Astrocyte (in vitro differentiated cells and primary cell): ENCODE results near the gene CYP2A7. TPM values are rescaled to one million over a fixed set of nuclear protein-coding genes. Genes with fewer than 3 reads are reported as not detected.
"Not testable (repeated sequence)": the region's sequence is repeated elsewhere in the genome, so short reads cannot be mapped to it uniquely, and the experiment has no call there.

ENCODE experiments used
- DNase-seq: peaks from one replicate; pipeline ENCODE4 v3.0.0-alpha.2; 2010; ENCODE audit warnings: low read depth
- FAIRE-seq: peaks from 2 replicates; lab custom pipeline; 2011; peaks lifted over from hg19 to GRCh38; lab: Jason Lieb, UNC
- H2AFZ ChIP-seq: 2 replicates; pipeline ENCODE4 v1.6.0; 2012; ENCODE audit warnings: low read depth, low read length, inconsistent platforms
- H3K27ac ChIP-seq: 2 replicates; pipeline ENCODE4 v1.5.1; 2011; ENCODE audit warnings: low read depth, low read length, inconsistent platforms
- H3K27me3 ChIP-seq: 2 replicates; pipeline ENCODE4 v1.6.0; 2011; ENCODE audit warnings: low read length, inconsistent platforms; ENCODE audit not compliant: insufficient read depth
- H3K36me3 ChIP-seq: 2 replicates; pipeline ENCODE4 v1.5.1; 2011; ENCODE audit warnings: low read length, inconsistent platforms; ENCODE audit not compliant: insufficient read depth
- H3K4me1 ChIP-seq: 2 replicates; pipeline ENCODE4 v1.5.1; 2011; ENCODE audit warnings: low read length, inconsistent platforms; ENCODE audit not compliant: insufficient read depth
- H3K4me2 ChIP-seq: 2 replicates; pipeline ENCODE4 v1.6.0; 2012; ENCODE audit warnings: low read length, inconsistent platforms
- H3K4me3 ChIP-seq: 2 replicates; pipeline ENCODE4 v1.5.1; 2011; ENCODE audit warnings: low read depth, mild to moderate bottlenecking, low read length, inconsistent platforms; ENCODE audit not compliant: insufficient read depth
- H3K79me2 ChIP-seq: 2 replicates; pipeline ENCODE4 v1.6.0; 2012; ENCODE audit warnings: mild to moderate bottlenecking, low read length, inconsistent platforms; ENCODE audit not compliant: insufficient read depth
- H3K9ac ChIP-seq: 2 replicates; pipeline ENCODE4 v1.6.0; 2012; ENCODE audit warnings: mild to moderate bottlenecking, low read length, inconsistent platforms
- H3K9me3 ChIP-seq: 2 replicates; pipeline ENCODE4 v1.5.1; 2012; ENCODE audit warnings: low read depth, mild to moderate bottlenecking, low read length, inconsistent platforms; ENCODE audit not compliant: insufficient read depth
- H4K20me1 ChIP-seq: 2 replicates; pipeline ENCODE4 v1.6.0; 2012; ENCODE audit warnings: low read length, inconsistent platforms; ENCODE audit not compliant: insufficient read depth
- H3K27ac Mint-ChIP-seq: one replicate; pipeline ENCODE4 v1.8.0; 2021; ENCODE audit warnings: mild to moderate bottlenecking, mixed read lengths; ENCODE audit not compliant: unreplicated experiment
- H3K27me3 Mint-ChIP-seq: one replicate; pipeline ENCODE4 v1.8.0; 2021; ENCODE audit warnings: low read depth, mixed read lengths; ENCODE audit not compliant: unreplicated experiment
- H3K36me3 Mint-ChIP-seq: one replicate; pipeline ENCODE4 v1.8.0; 2021; ENCODE audit warnings: low read depth, mixed read lengths; ENCODE audit not compliant: unreplicated experiment
- H3K4me1 Mint-ChIP-seq: one replicate; pipeline ENCODE4 v1.8.0; 2021; ENCODE audit warnings: low read depth, mixed read lengths; ENCODE audit not compliant: unreplicated experiment
- H3K4me3 Mint-ChIP-seq: one replicate; pipeline ENCODE4 v1.8.0; 2021; ENCODE audit warnings: mild to moderate bottlenecking, moderate library complexity, mixed read lengths; ENCODE audit not compliant: unreplicated experiment
- H3K9me3 Mint-ChIP-seq: one replicate; pipeline ENCODE4 v1.8.0; 2021; ENCODE audit warnings: mild to moderate bottlenecking, mixed read lengths; ENCODE audit not compliant: unreplicated experiment
- EZH2 ChIP-seq: IDR thresholded peaks from 2 replicates; pipeline ENCODE4 v1.6.1; 2012; ENCODE audit warnings: mild to moderate bottlenecking, low read length, inconsistent platforms; ENCODE audit not compliant: insufficient read depth
- total RNA-seq: library from RNA; stranded (reverse); gene quantifications from 2 replicates; pipeline ENCODE4 v1.2.1, GENCODE V29; 2021
- TF ChIP-seq, protein P1 (sequence below): IDR thresholded peaks from 2 replicates; pipeline ENCODE4 v1.5.1; 2011; ENCODE audit warnings: low read depth, mild to moderate bottlenecking, inconsistent platforms, low read length, moderate library complexity; ENCODE audit not compliant: insufficient read depth

The CYP2A7 gene
- total RNA-seq, 1 donor from 2014 or later: not detected

DNA sequence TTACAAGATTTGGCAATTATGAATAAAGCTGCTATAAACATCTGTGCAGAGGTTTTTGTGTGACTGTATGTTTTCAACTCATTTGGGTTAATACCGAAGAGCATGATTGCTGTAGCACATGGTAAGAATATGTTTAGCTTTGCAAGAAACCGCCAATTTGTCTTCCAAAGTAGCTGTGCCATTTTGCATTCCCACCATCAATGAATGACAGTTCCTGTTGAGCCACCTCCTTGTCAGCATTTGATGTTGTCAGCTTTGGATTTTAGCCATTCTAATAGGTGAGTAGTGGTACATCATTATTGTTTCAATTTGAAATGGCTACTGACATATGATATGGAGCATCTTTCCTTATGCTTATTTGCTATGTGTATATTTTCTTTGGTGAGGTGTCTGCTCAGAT lies 8.2 kb downstream of the CYP2A7 start:
- not testable (repeated sequence) for FAIRE-seq, DNase-seq, H3K4me1 ChIP-seq, H3K4me3 ChIP-seq, H3K36me3 ChIP-seq, H3K9me3 ChIP-seq, H3K27me3 ChIP-seq, H3K4me2 ChIP-seq, H3K9ac ChIP-seq, H2AFZ ChIP-seq, H3K36me3 Mint-ChIP-seq, H3K27ac Mint-ChIP-seq, H3K4me1 Mint-ChIP-seq, H3K79me2 ChIP-seq, H3K27ac ChIP-seq, H3K4me3 Mint-ChIP-seq, H4K20me1 ChIP-seq
- peaks cover 22% of the 10 kb centered on the region for H3K9me3 Mint-ChIP-seq
- H3K27me3 Mint-ChIP-seq: peaks cover 51% of the 10 kb centered on the region

DNA sequence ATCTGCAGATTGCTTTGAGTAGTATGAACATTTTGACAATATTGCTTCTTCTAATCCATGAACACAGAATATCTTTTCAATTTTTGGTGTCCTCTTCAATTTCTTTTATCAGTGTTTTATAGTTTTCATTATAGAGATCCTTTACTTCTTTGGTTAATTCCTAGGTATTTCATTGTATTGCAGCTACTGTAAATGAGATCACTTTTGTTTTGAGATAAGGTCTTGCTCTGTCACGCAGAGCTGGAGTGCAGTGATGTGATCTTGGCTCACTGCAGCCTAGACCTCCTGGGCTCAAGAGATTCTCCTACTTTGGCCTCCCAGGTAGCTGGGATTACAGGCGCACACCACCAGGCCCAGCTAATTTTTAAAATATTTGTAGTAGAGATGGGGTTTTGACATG lies 9.8 kb downstream of the CYP2A7 start:
- H3K9me3 ChIP-seq: no peaks in the 10 kb centered on the region
- H4K20me1 ChIP-seq: no peaks in the 10 kb centered on the region
- no peaks in the 10 kb centered on the region for H3K36me3 ChIP-seq
- H3K27me3 ChIP-seq: no peaks in the 10 kb centered on the region
- no peaks in the 10 kb centered on the region for H3K79me2 ChIP-seq
- no peak for DNase-seq
- Mint-ChIP-seq H3K27me3 (peaks cover 42% of the 10 kb centered on the region), H3K4me1 (no peaks in the 10 kb centered on the region), H3K9me3 (peaks cover 18% of the 10 kb centered on the region), H3K27ac (no peak overlapping the region), H3K4me3 (no peak overlapping the region), H3K36me3 (no peaks in the 10 kb centered on the region)
- H3K4me1 ChIP-seq: no peaks in the 10 kb centered on the region
- H3K4me3 ChIP-seq: no peak overlapping the region
- no peak overlapping the region for H3K27ac ChIP-seq
- H3K4me2 ChIP-seq: no peak overlapping the region
- TF ChIP-seq EZH2: no peak
- TF ChIP-seq, protein P1, sequence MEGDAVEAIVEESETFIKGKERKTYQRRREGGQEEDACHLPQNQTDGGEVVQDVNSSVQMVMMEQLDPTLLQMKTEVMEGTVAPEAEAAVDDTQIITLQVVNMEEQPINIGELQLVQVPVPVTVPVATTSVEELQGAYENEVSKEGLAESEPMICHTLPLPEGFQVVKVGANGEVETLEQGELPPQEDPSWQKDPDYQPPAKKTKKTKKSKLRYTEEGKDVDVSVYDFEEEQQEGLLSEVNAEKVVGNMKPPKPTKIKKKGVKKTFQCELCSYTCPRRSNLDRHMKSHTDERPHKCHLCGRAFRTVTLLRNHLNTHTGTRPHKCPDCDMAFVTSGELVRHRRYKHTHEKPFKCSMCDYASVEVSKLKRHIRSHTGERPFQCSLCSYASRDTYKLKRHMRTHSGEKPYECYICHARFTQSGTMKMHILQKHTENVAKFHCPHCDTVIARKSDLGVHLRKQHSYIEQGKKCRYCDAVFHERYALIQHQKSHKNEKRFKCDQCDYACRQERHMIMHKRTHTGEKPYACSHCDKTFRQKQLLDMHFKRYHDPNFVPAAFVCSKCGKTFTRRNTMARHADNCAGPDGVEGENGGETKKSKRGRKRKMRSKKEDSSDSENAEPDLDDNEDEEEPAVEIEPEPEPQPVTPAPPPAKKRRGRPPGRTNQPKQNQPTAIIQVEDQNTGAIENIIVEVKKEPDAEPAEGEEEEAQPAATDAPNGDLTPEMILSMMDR: no peak
- H3K9ac ChIP-seq: no peak overlapping the region
- no peak for FAIRE-seq
- no peak overlapping the region for H2AFZ ChIP-seq

DNA sequence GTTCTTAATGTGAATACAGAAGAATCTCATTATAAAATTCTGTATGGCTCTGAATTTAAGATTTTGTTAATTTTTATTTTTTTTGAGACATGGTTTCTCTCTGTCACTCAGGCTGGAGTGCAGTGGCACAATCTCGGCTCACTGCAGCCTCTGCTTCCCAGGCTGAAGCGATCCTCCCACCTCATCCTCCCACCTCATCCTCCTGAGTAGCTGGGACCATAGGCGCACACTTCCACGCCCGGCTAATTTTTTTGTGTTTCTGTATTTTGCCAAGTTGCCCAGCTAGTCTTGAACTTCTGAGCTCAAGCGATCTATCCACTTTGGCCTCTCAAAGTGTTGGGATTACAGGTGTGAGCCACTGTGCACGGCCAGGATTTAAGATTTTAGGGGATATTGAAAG lies 14.3 kb downstream of the CYP2A7 start:
- no peaks in the 10 kb centered on the region for H3K36me3 ChIP-seq
- Mint-ChIP-seq H3K4me3 (no peak overlapping the region), H3K9me3 (peaks cover 9% of the 10 kb centered on the region), H3K27ac (no peak overlapping the region), H3K27me3 (peaks cover 19% of the 10 kb centered on the region), H3K36me3 (no peaks in the 10 kb centered on the region), H3K4me1 (peaks cover 2% of the 10 kb centered on the region)
- no peaks in the 10 kb centered on the region for H4K20me1 ChIP-seq
- TF ChIP-seq, protein P1: no peak
- no peak for TF ChIP-seq EZH2
- H3K4me2 ChIP-seq: no peak overlapping the region
- no peaks in the 10 kb centered on the region for H3K79me2 ChIP-seq
- no peak overlapping the region for H2AFZ ChIP-seq
- no peak overlapping the region for H3K27ac ChIP-seq
- no peaks in the 10 kb centered on the region for H3K4me1 ChIP-seq
- no peaks in the 10 kb centered on the region for H3K27me3 ChIP-seq
- no peak overlapping the region for H3K9ac ChIP-seq
- no peaks in the 10 kb centered on the region for H3K9me3 ChIP-seq
- FAIRE-seq (no peak), DNase-seq (no peak)
- no peak overlapping the region for H3K4me3 ChIP-seq

DNA sequence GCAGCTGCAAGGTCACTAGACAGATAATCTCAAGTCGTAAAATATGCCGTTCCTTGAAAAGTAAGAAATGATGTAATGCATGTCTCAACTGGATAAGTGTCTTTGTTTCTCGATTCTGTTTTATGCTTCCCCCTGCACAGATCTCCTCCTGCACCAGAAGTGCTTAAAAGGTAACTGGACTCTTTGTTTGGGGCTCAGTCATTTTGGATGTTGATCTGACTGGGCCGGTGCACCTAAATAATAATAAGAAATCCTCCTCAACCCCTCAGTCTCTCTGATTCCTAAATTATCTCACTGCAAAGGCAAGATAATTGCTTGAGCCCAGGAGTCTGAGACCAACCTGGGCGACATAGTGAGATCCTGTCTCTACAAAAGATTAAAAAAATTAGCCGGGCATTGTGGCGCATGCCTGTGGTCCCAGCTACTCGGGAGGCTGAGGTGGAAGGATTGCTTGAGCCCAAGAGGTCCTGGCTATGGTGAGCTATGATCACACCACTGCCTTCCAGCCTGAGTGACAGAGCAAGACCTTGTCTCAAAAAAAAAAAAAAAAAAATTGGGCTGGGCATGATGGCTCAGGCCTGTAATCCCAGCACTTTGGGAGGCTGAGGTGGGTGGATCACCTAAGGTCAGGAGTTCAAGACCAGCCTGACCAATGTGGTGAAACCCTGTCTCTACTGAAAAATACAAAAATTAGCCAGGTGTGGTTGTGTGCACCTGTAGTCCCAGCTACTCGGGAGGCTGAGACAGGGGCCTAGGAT lies 17.1 kb downstream of the CYP2A7 start:
- not testable (repeated sequence) for H3K36me3 Mint-ChIP-seq, H3K27ac Mint-ChIP-seq, H4K20me1 ChIP-seq, DNase-seq, H3K4me2 ChIP-seq, H3K4me1 ChIP-seq, H3K36me3 ChIP-seq, H3K27ac ChIP-seq, H3K79me2 ChIP-seq, H3K9me3 ChIP-seq, H3K27me3 ChIP-seq, FAIRE-seq, H3K9me3 Mint-ChIP-seq, H2AFZ ChIP-seq, H3K4me3 ChIP-seq, H3K4me3 Mint-ChIP-seq, H3K9ac ChIP-seq, H3K4me1 Mint-ChIP-seq
- H3K27me3 Mint-ChIP-seq: peaks cover 14% of the 10 kb centered on the region
